ENCODE results near the gene STRAP.

The STRAP gene

GRCh38 chr12:15856097-15856982, 25.8 kb upstream of the STRAP start:
- Histone ChIP-seq H3K27me3 (ENCODE audit: control insufficient read depth, insufficient read depth, low read length) (no peaks in the 10 kb centered on the region), H3K4me3 (ENCODE audit: low read depth, low read length) (no peak overlapping the region), H3K4me1 (no peaks in the 10 kb centered on the region), H3K4me2 (ENCODE audit: low read length) (no peak overlapping the region), H3K27ac (no peak overlapping the region), H3K9me3 (ENCODE audit: control insufficient read depth, low read length) (no peaks in the 10 kb centered on the region), H3K9ac (no peak overlapping the region), H3K79me2 (no peaks in the 10 kb centered on the region), H2AFZ (no peak overlapping the region), H3K36me3 (ENCODE audit: control insufficient read depth, insufficient read depth, low read length) (no peaks in the 10 kb centered on the region)
- peak; percentile 79 for TF ChIP-seq CTCF (IDR thresholded peaks at IDR 0.05)

GRCh38 chr12:15858353-15858752, 23.8 kb upstream of the STRAP start:
- Histone ChIP-seq H3K9me3 (ENCODE audit: control insufficient read depth, low read length) (no peaks in the 10 kb centered on the region), H3K9ac (no peak overlapping the region), H3K27me3 (ENCODE audit: control insufficient read depth, insufficient read depth, low read length) (no peaks in the 10 kb centered on the region), H3K4me3 (ENCODE audit: low read depth, low read length) (no peak overlapping the region), H3K27ac (no peak overlapping the region), H3K4me1 (no peaks in the 10 kb centered on the region), H3K79me2 (no peaks in the 10 kb centered on the region), H2AFZ (no peak overlapping the region), H3K36me3 (ENCODE audit: control insufficient read depth, insufficient read depth, low read length) (no peaks in the 10 kb centered on the region), H3K4me2 (ENCODE audit: low read length) (no peak overlapping the region)
- TF ChIP-seq CTCF (IDR thresholded peaks at IDR 0.05): no peak

- Histone ChIP-seq H3K9me3 (ENCODE audit: control insufficient read depth, low read length) (no peaks in the 10 kb centered on the region), H3K4me1 (no peaks in the 10 kb centered on the region), H3K36me3 (ENCODE audit: control insufficient read depth, insufficient read depth, low read length) (no peaks in the 10 kb centered on the region), H3K27me3 (ENCODE audit: control insufficient read depth, insufficient read depth, low read length) (no peaks in the 10 kb centered on the region), H2AFZ (no peak overlapping the region), H3K79me2 (no peaks in the 10 kb centered on the region), H3K9ac (no peak overlapping the region), H3K4me2 (ENCODE audit: low read length) (no peak overlapping the region), H3K27ac (no peak overlapping the region), H3K4me3 (ENCODE audit: low read depth, low read length) (no peak overlapping the region)
- no peak for TF ChIP-seq CTCF (IDR thresholded peaks at IDR 0.05)
Observed at GRCh38 chr12:15859116-15859515, 23.1 kb upstream of the STRAP start.

- H3K36me3 ChIP-seq (ENCODE audit: control insufficient read depth, insufficient read depth, low read length): no peaks in the 10 kb centered on the region
- H3K27ac ChIP-seq: no peak overlapping the region
- no peak for TF ChIP-seq CTCF (IDR thresholded peaks at IDR 0.05)
- H2AFZ ChIP-seq: no peak overlapping the region
- no peak overlapping the region for H3K9ac ChIP-seq
- no peak overlapping the region for H3K4me3 ChIP-seq (ENCODE audit: low read depth, low read length)
- no peaks in the 10 kb centered on the region for H3K79me2 ChIP-seq
- no peaks in the 10 kb centered on the region for H3K27me3 ChIP-seq (ENCODE audit: control insufficient read depth, insufficient read depth, low read length)
- H3K4me1 ChIP-seq: no peaks in the 10 kb centered on the region
- no peaks in the 10 kb centered on the region for H3K9me3 ChIP-seq (ENCODE audit: control insufficient read depth, low read length)
- H3K4me2 ChIP-seq (ENCODE audit: low read length): no peak overlapping the region
Observed at GRCh38 chr12:15861404-15861803, 20.8 kb upstream of the STRAP start.

- TF ChIP-seq CTCF (IDR thresholded peaks at IDR 0.05): no peak
- H3K27me3 ChIP-seq (ENCODE audit: control insufficient read depth, insufficient read depth, low read length): no peaks in the 10 kb centered on the region
- H3K36me3 ChIP-seq (ENCODE audit: control insufficient read depth, insufficient read depth, low read length): no peaks in the 10 kb centered on the region
- H3K9ac ChIP-seq: no peak overlapping the region
- H3K27ac ChIP-seq: no peak overlapping the region
- no peaks in the 10 kb centered on the region for H3K9me3 ChIP-seq (ENCODE audit: control insufficient read depth, low read length)
- no peak overlapping the region for H3K4me2 ChIP-seq (ENCODE audit: low read length)
- H2AFZ ChIP-seq: no peak overlapping the region
- H3K79me2 ChIP-seq: no peaks in the 10 kb centered on the region
- H3K4me1 ChIP-seq: no peaks in the 10 kb centered on the region
- no peak overlapping the region for H3K4me3 ChIP-seq (ENCODE audit: low read depth, low read length)
Observed at GRCh38 chr12:15862840-15863239, 19.3 kb upstream of the STRAP start.

Data from parathyroid adenoma (tissue), 2 donors.